ENCODE measurements around the gene PMPCA. TPM values are rescaled to one million over a fixed set of nuclear protein-coding genes. Genes with fewer than 3 reads are reported as not detected.
"Not testable (repeated sequence)": the region's sequence is repeated elsewhere in the genome, so short reads cannot be mapped to it uniquely, and the experiment has no call there.

The PMPCA gene
- total RNA-seq, 1 experiment from 2014 or later, result 116 TPM

DNA sequence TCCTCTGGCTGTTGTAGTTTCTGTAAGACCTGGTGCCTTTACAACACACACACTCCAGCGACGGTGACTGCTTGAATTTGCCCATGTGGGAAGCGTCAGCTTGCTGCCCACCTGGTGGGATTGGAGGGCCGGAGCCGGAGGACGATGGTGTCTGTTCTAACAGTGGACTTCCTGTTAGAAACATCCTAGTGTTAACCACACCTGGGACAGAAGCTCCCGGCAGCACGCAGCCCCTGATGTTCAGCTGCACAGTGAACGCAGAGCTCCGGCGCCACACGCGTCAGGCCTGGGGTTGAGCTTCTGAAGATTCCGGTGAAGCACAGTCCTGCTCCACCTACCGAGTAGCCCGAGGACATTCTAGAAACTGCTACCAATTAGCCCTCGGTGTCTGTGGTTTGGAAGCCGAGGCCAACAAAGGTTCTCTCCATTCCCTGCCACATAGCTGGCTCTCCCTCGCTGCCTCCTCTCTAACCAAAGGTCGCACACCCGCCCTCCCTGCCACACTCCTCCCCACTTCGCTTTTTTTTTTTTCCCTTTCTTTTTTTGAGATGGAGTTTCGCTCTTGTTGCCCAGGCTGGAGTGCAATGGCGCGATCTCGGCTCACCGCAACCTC lies 14.4 kb downstream of the PMPCA start:
- Histone ChIP-seq H2AFZ (ENCODE audit: low read depth, low read length, poor library complexity, severe bottlenecking) (no peak overlapping the region), H3K27me3 (ENCODE audit: insufficient read depth, low read length) (no peaks in the 10 kb centered on the region), H3K9ac (ENCODE audit: low read length) (no peak overlapping the region), H3K36me3 (ENCODE audit: control insufficient read depth in 1 of 2, insufficient read depth in 2 of 2, low read length in 2 of 2) (peaks cover 18 to 28% of the 10 kb centered on the region in 2 experiments; a peak in 3 of 4 replicates), H3K27ac (ENCODE audit: low read depth, low read length) (no peak overlapping the region), H4K20me1 (ENCODE audit: insufficient read depth) (no peaks in the 10 kb centered on the region), H3K4me1 (ENCODE audit: control insufficient read depth in 1 of 2, insufficient read depth in 2 of 2, low read length in 2 of 2) (no peaks in the 10 kb centered on the region), H3K9me3 (ENCODE audit: control insufficient read depth in 1 of 2, insufficient read depth in 1 of 2, low read depth in 1 of 2, low read length in 2 of 2) (no peaks in the 10 kb centered on the region), H3K9me2 (ENCODE audit: insufficient read depth) (no peaks in the 10 kb centered on the region), H3K79me2 (ENCODE audit: insufficient read depth, low read length) (no peaks in the 10 kb centered on the region), H3K4me3 (replicated peaks in 1 of 2; ENCODE audit: low read depth in 1 of 2, low read length in 2 of 2) (no peak overlapping the region), H3K4me2 (ENCODE audit: low read length) (no peak overlapping the region)
- TF ChIP-seq CBX3 (IDR thresholded peaks at IDR 0.05; ENCODE audit: low read depth), result no peak
- TF ChIP-seq, protein P1, sequence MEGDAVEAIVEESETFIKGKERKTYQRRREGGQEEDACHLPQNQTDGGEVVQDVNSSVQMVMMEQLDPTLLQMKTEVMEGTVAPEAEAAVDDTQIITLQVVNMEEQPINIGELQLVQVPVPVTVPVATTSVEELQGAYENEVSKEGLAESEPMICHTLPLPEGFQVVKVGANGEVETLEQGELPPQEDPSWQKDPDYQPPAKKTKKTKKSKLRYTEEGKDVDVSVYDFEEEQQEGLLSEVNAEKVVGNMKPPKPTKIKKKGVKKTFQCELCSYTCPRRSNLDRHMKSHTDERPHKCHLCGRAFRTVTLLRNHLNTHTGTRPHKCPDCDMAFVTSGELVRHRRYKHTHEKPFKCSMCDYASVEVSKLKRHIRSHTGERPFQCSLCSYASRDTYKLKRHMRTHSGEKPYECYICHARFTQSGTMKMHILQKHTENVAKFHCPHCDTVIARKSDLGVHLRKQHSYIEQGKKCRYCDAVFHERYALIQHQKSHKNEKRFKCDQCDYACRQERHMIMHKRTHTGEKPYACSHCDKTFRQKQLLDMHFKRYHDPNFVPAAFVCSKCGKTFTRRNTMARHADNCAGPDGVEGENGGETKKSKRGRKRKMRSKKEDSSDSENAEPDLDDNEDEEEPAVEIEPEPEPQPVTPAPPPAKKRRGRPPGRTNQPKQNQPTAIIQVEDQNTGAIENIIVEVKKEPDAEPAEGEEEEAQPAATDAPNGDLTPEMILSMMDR (IDR thresholded peaks at IDR 0.05 in 2 of 3, conservative IDR thresholded peaks at IDR 0.05 in 1 of 3; ENCODE audit: borderline replicate concordance in 1 of 3, insufficient read depth in 1 of 3, low read depth in 2 of 3, low read length in 2 of 3), result no peak
- TF ChIP-seq POLR2AphosphoS5 (IDR thresholded peaks at IDR 0.05; ENCODE audit: low read depth, low read length), result no peak
- no peak for TF ChIP-seq ZFX (IDR thresholded peaks at IDR 0.05)
- TF ChIP-seq FOSL1 (IDR thresholded peaks at IDR 0.05; ENCODE audit: low read depth), result no peak
- no peak for TF ChIP-seq POLR2A (IDR thresholded peaks at IDR 0.05; ENCODE audit: borderline replicate concordance, extremely low read depth, insufficient read depth, insufficient read length)
- TF ChIP-seq CEBPB (IDR thresholded peaks at IDR 0.05; ENCODE audit: low read depth), result no peak
- no peak for TF ChIP-seq TCF7L2 (IDR thresholded peaks at IDR 0.05; ENCODE audit: borderline replicate concordance, extremely low read depth, insufficient read depth, insufficient read length)
- no peak for DNase-seq (ENCODE audit: low read depth, low spot score)
- POLR2A ChIA-PET, result no interaction called here
- CTCF ChIA-PET, result interaction anchor here (1.0 to 1.1 kb wide), 2 partner anchors 11 to 207 kb away, joined by 3 to 4 read pairs; no protein-coding TSS in a partner anchor
- intact Hi-C loops (cut with micrococcal nuclease), result no loop called here
- RAD21 ChIA-PET (ENCODE audit: low non-redundant PET in 1 of 2, low total read pairs in 2 of 2, uncharacterized antibody in 2 of 2, unreplicated experiment in 2 of 2), result no interaction called here
- no peak for ATAC-seq
- BruUV-seq (replicated peaks), result no TSS peak

DNA sequence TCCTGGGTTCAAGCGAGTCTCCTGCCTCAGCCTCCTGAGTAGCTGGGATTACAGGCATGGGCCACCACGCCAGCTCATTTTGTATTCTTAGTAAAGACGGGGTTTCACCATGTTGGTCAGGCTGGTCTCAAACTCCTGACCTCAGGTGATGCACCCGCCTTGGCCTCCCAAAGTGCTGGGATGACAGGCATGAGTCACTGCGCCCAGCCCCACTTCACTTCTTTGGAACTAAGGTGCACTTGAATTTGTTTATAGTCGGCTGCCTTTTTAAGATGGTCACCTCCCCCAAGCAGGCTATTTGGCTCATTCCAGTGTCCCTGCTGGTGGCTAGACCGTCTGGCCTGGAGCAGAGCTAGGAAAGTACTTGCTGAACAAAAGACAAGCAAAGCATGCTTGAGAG lies 14.9 kb downstream of the PMPCA start:
- BruUV-seq (replicated peaks); H3K4me3 ChIP-seq (replicated peaks in 1 of 2; ENCODE audit: low read depth in 1 of 2, low read length in 2 of 2); H3K4me2 ChIP-seq (ENCODE audit: low read length); H3K4me1 ChIP-seq (ENCODE audit: control insufficient read depth in 1 of 2, insufficient read depth in 2 of 2, low read length in 2 of 2); DNase-seq (ENCODE audit: low read depth, low spot score); H3K9me2 ChIP-seq (ENCODE audit: insufficient read depth); POLR2A ChIA-PET; H3K79me2 ChIP-seq (ENCODE audit: insufficient read depth, low read length); H3K9me3 ChIP-seq (ENCODE audit: control insufficient read depth in 1 of 2, insufficient read depth in 1 of 2, low read depth in 1 of 2, low read length in 2 of 2); ATAC-seq; H2AFZ ChIP-seq (ENCODE audit: low read depth, low read length, poor library complexity, severe bottlenecking); H3K27me3 ChIP-seq (ENCODE audit: insufficient read depth, low read length); RAD21 ChIA-PET (ENCODE audit: low non-redundant PET in 1 of 2, low total read pairs in 2 of 2, uncharacterized antibody in 2 of 2, unreplicated experiment in 2 of 2); H3K9ac ChIP-seq (ENCODE audit: low read length); H4K20me1 ChIP-seq (ENCODE audit: insufficient read depth); intact Hi-C loops (cut with micrococcal nuclease); H3K27ac ChIP-seq (ENCODE audit: low read depth, low read length): not testable (repeated sequence)
- CTCF ChIA-PET, result interaction anchor here (1.1 kb wide), 1 partner anchor 206 kb away, joined by 4 read pairs; no protein-coding TSS in a partner anchor
- H3K36me3 ChIP-seq (ENCODE audit: control insufficient read depth in 1 of 2, insufficient read depth in 2 of 2, low read length in 2 of 2), result peaks cover 18 to 27% of the 10 kb centered on the region in 2 experiments; a peak in 3 of 4 replicates
